Measurements from ENCODE around the gene RNF141.

DNA sequence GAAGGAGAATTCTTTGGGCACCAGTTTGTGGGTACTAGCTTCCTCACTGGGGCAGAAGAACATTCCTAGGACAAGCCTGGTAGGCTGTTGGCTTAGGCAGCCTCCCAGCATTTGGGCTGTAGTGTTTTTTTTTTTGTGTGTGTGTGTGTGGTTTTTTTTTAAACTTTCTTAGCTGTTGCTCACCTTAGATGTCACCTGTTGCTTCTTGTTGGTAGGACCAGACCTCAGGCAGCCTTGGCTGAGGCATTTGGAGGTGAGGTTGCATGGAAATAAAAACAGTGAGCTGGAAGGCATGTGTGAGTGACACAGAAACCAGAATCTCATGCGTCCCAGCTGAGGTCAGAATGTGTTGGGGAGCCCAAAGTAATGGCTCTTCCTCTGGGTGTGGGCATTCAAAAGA is 64.6 kb downstream of the RNF141 start:
- TF ChIP-seq, protein P1, sequence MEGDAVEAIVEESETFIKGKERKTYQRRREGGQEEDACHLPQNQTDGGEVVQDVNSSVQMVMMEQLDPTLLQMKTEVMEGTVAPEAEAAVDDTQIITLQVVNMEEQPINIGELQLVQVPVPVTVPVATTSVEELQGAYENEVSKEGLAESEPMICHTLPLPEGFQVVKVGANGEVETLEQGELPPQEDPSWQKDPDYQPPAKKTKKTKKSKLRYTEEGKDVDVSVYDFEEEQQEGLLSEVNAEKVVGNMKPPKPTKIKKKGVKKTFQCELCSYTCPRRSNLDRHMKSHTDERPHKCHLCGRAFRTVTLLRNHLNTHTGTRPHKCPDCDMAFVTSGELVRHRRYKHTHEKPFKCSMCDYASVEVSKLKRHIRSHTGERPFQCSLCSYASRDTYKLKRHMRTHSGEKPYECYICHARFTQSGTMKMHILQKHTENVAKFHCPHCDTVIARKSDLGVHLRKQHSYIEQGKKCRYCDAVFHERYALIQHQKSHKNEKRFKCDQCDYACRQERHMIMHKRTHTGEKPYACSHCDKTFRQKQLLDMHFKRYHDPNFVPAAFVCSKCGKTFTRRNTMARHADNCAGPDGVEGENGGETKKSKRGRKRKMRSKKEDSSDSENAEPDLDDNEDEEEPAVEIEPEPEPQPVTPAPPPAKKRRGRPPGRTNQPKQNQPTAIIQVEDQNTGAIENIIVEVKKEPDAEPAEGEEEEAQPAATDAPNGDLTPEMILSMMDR (IDR thresholded peaks at IDR 0.05), result no peak
- TF ChIP-seq POLR2A (IDR thresholded peaks at IDR 0.05), result no peak

Data from Peyer's patch (tissue), 4 donors.